NCI-H2029 treated with DMSO at 0.1 percent for 48 hours (cell line): Measurements from ENCODE around the gene FREM3.
"Not testable (repeated sequence)": the region's sequence is repeated elsewhere in the genome, so short reads cannot be mapped to it uniquely, and the experiment has no call there.

Source experiments
- DNase-seq: peaks from one replicate; lab custom pipeline; 2025; lab: John Stamatoyannopoulos, UW

The FREM3 gene

GRCh38 chr4:143700416-143701352, at the start of gene FREM3:
FREM3 (minus strand) TSS chr4:143700675; CDS start chr4:143700675, 0 bp downstream.
- DNase-seq: peak; percentile 2

GRCh38 chr4:143745874-143746273, 45.4 kb upstream of the FREM3 start:
- DNase-seq: no peak

- no peak for DNase-seq
These were observed 43.1 kb upstream of the FREM3 start for GRCh38 chr4:143743591-143743990.

GRCh38 chr4:143742834-143743233, 42.4 kb upstream of the FREM3 start:
- no peak for DNase-seq

- DNase-seq: no peak
These were observed 36.4 kb upstream of the FREM3 start for GRCh38 chr4:143736861-143737260.

- DNase-seq: not testable (repeated sequence)
These were observed 35.6 kb upstream of the FREM3 start for GRCh38 chr4:143736061-143736460.

GRCh38 chr4:143728166-143728565, 27.7 kb upstream of the FREM3 start:
- DNase-seq: no peak

GRCh38 chr4:143726714-143727113, 26.2 kb upstream of the FREM3 start:
- DNase-seq: no peak

- no peak for DNase-seq
These were observed 20.8 kb upstream of the FREM3 start for GRCh38 chr4:143721317-143721716.

GRCh38 chr4:143718748-143719147, 18.3 kb upstream of the FREM3 start:
- not testable (repeated sequence) for DNase-seq

- no peak for DNase-seq
These were observed 13.6 kb upstream of the FREM3 start for GRCh38 chr4:143713955-143714625.

GRCh38 chr4:143713553-143713952, 13.1 kb upstream of the FREM3 start:
- no peak for DNase-seq

- no peak for DNase-seq
These were observed 11.7 kb upstream of the FREM3 start for GRCh38 chr4:143712155-143712550.

GRCh38 chr4:143711543-143712154, 11.2 kb upstream of the FREM3 start:
- DNase-seq: no peak

- DNase-seq: no peak
These were observed 890 bp upstream of the FREM3 start for GRCh38 chr4:143701365-143701764.

GRCh38 chr4:143700046-143700415, 444 bp downstream of the FREM3 start:
- no peak for DNase-seq

GRCh38 chr4:143699331-143700045, 987 bp downstream of the FREM3 start:
- no peak for DNase-seq

- no peak for DNase-seq
These were observed 6.6 kb downstream of the FREM3 start for GRCh38 chr4:143693856-143694255.

- DNase-seq: no peak
These were observed 8.2 kb downstream of the FREM3 start for GRCh38 chr4:143692241-143692640.

GRCh38 chr4:143679434-143679833, 21.0 kb downstream of the FREM3 start:
- DNase-seq: no peak

GRCh38 chr4:143673629-143674028, 26.8 kb downstream of the FREM3 start:
- not testable (repeated sequence) for DNase-seq

- no peak for DNase-seq
These were observed 31.4 kb downstream of the FREM3 start for GRCh38 chr4:143668930-143669552.
